NOMO-1 (cell line): ENCODE results near the gene DDO.
A peak's percentile ranks its signal among the peaks of the same experiment; 100 is the strongest.

Experiments
- DNase-seq, 2 experiments: peaks; one replicate each; lab custom pipeline; 2025; ENCODE audit not compliant: unreplicated experiment in 2 of 2; lab: John Stamatoyannopoulos, UW

Gene DDO

GRCh38 chr6:110421749-110422443 lies 6.5 kb upstream of the DDO start:
- DNase-seq, result peak; percentile 42 to 79

- DNase-seq, result peak in 1 of 2 experiments; percentile 2
Observed at GRCh38 chr6:110419028-110419739, 3.8 kb upstream of the DDO start.

DNA sequence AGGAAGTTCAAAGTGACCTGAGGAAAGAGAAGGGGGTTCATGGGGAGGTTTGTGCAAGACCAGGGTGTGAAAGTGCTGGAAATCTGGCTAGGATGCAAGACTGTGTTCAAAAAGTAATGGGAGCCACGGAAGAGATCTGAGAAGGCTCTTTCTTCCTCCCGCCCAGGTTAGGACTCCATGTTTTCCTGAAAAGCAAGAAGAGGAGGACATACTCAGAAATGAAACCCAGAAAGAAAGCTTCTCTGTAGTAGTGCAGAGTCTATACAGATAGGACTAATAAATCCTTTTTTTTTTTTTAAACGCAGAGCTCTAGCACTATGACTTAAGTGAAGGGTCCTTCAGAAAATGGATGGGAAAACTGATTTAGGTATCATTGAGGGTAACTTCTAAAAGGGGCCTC lies 3.2 kb upstream of the DDO start:
- DNase-seq, result no peak

DNA sequence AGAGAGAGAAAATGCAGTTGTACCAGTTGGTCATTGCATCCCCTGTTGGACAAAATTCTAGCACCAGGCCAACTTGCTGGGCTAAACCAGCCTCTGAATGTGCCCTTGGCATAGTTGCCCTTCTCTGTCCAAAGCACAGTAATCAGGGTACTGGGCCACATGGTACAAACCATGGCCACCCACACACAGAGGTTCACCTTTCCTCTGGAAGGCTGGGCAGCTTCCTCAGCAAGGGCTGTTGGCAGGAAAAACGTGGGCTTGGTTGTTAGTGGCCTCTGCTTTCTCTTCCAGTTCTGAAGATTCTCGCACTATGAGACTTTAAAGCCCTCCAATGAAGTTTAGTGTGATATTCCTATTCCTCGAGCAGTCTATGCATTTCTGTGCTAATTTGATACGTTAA lies 706 bp downstream of the DDO start:
- no peak for DNase-seq

- no peak for DNase-seq
Observed at GRCh38 chr6:110412360-110412759, 3.0 kb downstream of the DDO start.

- DNase-seq, result no peak
Observed at GRCh38 chr6:110410511-110410910, 4.9 kb downstream of the DDO start.

DNA sequence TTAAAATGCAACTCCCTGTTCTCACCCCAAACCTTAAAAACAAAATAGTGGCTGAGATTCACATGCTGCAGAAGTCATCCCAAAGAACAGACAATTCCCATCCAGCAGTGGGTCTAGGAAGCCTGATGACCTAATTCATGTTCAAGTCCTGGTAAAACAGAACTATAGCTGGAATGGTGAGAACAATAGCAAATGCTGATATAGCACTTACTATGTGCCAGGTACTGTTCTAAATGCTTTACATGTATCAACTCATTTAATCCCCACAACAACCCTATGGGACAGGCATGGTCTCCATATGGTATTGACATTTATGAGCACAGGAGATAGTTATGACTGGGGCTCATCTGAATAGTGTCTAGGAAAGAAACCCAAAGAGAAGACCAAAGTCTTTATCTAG lies 5.6 kb downstream of the DDO start:
- DNase-seq, result no peak

DNA sequence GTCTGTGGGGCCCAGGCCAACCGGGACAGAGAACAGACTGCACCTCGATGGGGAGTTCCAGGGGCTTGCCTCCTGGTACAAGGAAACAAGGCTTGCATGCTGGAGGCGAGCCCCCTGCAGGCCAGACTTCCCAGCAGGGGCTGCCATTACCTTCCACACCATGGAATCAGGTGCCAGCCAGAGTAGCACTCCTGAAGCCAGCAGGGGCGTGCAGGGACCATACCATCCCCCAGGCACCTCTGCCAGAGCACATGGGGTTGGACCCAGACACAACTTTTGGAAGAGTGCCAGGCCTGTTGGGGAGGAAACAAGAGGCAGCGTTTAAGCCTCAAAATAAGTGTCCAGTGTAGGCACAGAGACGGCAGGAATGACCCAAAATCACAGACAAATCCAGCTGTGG lies 6.5 kb downstream of the DDO start:
- no peak for DNase-seq

- peak; percentile 15 to 16 for DNase-seq
Observed at GRCh38 chr6:110404607-110405006, 10.8 kb downstream of the DDO start.

DNA sequence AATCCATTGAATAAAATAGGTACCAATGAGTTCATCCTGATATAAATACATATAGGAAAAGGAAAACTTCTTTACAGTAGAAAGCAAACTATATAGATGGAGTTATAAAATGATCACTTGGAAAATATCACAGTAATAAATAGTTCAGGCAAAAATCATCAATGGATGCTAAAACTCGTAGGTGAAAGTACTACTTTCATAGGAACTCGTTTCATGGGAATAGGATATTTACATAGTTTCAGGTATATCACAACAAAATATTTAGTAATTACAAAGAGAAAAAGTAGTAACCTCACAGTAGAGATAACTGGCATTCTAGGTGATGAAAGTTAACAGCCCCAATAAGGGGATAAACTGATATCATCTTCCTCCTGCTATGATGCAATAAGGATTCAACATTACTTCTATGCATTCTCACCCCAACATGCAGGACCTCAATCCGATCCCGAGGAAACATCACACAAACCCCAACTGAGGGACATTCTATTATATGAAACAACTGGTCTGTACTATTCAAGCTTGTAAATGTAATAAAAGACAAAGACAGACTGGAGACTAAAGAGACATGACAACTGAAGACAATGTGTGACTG lies 13.7 kb downstream of the DDO start:
- DNase-seq, result no peak

- no peak for DNase-seq
Observed at GRCh38 chr6:110400208-110400607, 15.2 kb downstream of the DDO start.

DNA sequence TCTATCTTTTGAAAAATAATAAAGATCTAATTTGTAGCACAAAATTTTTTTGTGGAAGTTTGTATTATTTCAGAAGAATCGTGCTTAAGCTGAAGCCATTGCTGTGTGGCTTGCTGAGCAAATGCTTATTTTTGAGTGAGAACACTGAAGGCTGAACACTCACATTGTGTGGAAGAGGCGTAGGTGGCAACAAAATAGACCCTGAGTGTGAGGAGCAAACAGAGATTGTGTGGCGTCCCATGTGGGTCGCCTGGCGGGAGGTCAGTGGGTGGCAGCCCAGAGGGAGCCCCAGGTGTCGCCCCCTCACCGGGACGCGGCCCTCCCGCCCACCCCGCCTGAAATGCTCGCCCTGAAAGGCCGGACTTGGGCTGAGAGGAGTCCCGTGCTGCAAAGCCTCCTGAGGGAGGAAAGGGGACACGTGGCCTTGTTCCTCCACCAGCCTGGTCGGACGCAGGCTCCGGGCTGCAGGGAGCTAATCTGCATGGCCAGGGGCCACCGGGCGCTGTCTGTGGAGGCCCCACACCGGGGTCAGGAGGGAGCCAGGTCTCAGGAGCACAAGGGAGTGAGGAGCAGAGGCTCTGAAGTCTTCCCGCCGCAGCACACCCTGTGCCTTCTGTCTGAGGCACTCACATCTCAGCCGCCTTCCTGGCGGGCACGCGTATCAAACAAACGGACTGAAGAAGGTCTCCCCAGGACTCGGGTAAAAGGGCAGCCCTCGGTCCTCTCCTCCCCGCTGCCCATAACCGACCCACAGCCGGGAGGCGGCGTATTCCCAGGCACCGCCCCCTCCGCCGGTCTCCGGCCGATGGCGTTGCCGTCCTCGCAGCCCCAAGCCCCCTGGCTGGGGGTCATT lies 15.9 kb downstream of the DDO start:
- DNase-seq, result no peak

- DNase-seq, result peak in 1 of 2 experiments; percentile 16
Observed at GRCh38 chr6:110398778-110399177, 16.6 kb downstream of the DDO start.

DNA sequence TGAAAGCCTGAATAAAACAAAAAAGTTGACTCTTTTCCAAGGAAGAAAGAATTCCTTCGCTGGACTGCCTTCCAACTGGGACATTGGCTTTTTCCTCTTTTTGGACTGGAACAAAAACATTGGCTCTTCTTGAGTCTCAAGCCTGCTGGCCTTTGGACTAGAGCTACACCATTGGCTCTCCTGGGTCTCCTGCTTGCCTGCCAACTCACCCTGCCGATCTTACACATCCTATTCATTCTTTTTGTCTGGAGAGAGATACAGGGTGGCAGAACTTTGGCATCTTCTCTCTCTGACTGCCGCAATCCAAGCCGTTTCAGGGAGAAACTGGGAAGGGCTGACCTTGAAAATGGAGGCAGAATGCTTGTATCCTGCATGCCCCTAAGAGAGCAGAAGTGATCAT lies 20.2 kb downstream of the DDO start:
- no peak for DNase-seq

DNA sequence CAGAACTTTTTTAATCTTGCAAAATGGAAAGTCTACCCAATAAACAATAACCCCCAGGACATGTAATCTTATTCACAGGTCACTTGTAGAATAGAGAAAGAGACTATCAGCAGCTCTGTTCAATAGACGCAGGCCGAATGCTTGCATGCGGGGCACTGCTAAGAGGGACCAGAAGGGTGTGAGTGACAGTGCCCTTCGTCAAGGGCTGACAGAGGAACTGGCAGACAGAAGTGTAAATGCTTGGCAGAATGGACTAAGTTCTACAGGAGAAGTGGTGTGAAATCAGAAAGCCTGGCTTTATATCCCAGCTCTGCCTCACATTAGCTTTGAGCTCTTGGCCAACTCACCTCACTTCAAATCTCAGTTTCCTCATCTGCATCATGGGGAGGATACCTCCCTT lies 21.0 kb downstream of the DDO start:
- no peak for DNase-seq

GRCh38 chr6:110392727-110393126 lies 22.6 kb downstream of the DDO start:
- no peak for DNase-seq

- DNase-seq, result no peak
Observed at GRCh38 chr6:110390404-110390803, 25.0 kb downstream of the DDO start.

DNA sequence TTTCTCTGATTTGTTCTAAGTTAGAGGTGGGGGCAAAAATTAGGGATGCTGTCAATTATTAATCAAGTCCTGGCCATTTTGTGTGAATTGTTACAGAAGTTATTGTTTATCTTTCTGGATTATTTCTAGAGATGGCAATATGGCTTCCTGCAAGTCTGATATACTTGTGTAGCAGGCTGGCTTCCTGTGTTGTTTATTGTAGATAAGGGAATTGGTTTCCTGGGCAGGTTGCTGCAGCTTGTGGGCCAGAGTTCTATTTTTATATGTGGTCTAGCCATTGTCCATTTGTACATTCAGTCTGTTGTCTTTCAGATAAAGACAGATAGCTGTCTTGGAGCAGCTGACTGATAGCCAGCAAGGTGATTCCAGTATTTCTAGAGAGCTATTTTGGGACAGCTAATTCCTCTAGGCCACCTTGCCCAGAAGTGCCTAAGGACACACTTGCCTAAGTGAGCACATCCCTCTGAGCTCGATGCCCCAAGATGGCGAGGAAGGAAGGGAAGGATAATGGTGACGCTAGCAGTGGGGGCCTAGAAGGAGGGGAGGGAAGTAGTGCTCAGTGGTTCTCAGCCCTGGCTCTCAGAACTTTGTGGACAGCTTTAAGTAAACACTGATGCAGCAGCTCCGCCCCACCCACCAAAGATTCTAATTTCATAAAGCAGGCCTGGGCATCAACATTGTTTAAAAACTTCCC lies 25.5 kb downstream of the DDO start:
- DNase-seq, result no peak

- no peak for DNase-seq
Observed at GRCh38 chr6:110387986-110388385, 27.4 kb downstream of the DDO start.

DNA sequence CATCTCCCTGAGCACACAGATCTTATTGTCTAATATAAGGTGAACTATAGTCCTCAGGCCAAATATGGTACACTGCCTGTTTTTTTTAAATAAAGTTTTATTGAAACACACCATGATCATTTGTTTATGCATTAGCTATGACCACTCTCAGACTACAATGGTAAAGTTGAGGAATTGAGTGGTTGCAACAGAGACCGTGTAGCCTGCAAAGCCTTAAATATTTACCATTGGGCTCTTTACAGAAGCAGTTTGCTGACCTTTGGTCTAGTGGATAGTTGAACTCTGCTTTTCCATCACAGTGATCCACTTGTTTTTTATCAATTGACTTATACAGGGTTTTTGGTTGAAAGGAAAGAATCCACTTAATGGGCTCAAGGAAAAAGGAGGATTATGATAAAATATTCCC lies 29.9 kb downstream of the DDO start:
- no peak for DNase-seq

GRCh38 chr6:110378552-110378951 lies 36.8 kb downstream of the DDO start:
- DNase-seq, result no peak
